Activated T-helper 1 cell treated with anti-CD3 and anti-CD28 coated beads, Interleukin-2, amount 50 U/mL, for 16 hours (primary cell): ENCODE data around the gene PAK5.

Experiments used
- DNase-seq, 2 donors: peaks; one replicate each; pipeline ENCODE4 v3.0.0-alpha.2; 2020; ENCODE audit warnings: low read depth in 1 of 2, low spot score in 1 of 2

PAK5 gene

GRCh38 chr20:9581509-9581908 lies 257.4 kb downstream of the PAK5 start:
- no peak for DNase-seq

GRCh38 chr20:9578594-9578993 lies 260.3 kb downstream of the PAK5 start:
- no peak for DNase-seq

GRCh38 chr20:9577397-9577796 lies 261.5 kb downstream of the PAK5 start:
- no peak for DNase-seq

DNA sequence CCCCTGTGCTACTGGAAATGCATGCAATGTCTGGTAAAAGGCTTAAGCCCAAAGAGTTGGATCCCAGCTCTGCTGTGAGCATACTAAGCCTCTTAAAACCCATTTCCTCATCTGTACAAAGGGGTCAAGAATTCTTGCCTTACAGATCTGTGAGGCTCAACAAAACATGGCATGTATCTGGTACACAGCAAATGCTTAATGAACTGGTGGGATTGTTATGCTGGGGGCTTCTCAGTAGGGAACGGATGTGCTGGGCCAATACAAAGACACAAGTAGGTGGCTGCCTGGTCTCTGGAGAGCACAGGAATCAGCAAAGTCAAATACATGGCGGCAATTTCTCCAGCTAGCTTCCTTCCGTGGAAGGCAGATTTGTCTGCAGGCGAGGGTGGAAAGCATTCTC lies 262.2 kb downstream of the PAK5 start:
- no peak for DNase-seq

DNA sequence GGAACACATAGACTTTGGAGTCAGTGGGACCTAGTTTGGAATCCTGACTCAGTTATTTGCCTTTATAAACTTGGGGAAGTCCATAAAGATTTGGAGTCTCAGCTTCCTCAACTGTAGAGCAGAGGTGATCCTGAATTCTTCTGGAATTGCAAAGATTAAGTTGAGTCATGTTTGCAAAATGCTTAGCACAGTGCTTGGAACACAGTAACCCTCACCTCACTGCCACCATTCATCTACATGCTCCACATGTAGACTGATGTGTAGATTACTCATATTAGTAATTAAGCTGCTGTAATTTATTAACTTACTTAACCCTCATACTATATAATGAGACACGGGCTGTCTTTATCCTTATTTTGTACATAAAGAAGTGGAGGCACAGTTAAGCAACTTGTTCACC lies 263.0 kb downstream of the PAK5 start:
- no peak for DNase-seq

- DNase-seq: no peak
These were observed 264.1 kb downstream of the PAK5 start for GRCh38 chr20:9574776-9575175.

DNA sequence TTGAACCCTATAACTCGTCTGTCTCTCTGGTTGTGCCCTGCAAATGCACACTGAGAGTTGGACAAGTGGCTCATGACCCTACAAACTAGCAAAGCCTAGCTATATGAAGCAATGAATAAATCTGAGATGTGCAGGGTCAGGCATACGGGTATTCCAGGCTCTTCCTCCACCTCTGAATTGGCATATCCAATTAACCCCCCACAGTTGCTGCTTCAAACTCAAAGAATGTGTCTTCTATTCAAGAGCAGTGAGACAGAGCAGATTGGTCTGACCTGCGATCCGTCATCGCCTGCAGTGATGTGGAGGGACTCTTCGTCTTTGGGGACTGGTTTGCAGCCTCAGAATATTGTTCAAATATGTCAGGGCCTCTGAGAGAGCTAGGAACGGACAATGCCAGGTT lies 264.7 kb downstream of the PAK5 start:
- no peak for DNase-seq

- no peak for DNase-seq
These were observed 265.3 kb downstream of the PAK5 start for GRCh38 chr20:9573335-9574151.

GRCh38 chr20:9572670-9573069 lies 266.2 kb downstream of the PAK5 start:
- no peak for DNase-seq

DNA sequence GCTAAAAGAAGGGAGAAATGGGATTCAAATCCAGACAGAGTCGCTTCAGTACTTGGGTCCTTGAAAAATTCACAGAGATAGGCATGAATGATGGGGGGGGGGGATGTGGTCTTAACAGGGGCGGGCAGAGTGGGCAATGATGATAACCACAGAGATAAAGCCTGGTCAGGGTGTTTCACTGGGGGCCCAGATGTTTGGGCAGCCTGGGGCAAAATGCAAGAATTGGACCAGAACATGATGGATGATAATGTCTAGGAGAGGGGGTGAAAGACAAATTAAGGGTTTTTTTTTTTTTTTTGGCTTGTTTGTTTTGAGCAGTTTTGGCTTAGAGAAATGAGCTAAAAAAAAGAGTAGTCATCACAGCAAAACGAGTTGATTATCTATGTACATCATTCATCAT lies 267.1 kb downstream of the PAK5 start:
- no peak for DNase-seq

DNA sequence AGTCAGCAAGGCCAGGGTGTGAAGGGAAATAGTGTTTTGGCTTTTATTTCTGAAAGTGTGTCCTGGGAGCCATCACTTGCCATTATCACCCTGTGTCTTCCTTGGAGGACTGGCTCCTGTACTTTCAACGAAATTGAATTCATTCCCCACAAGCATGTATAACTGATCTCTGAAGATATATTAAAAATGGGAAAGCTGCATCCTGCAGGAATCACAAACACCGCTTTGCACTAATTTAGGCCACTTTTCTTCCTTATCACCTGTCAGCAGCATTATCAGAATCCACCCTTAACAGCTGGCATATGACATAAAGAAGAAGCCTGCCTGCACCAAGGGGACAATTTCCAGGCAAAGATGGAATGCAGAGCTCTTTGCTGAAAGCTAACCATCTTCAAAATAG lies 268.3 kb downstream of the PAK5 start:
- no peak for DNase-seq

- DNase-seq: no peak
These were observed 271.9 kb downstream of the PAK5 start for GRCh38 chr20:9566977-9567376.

- DNase-seq: no peak
These were observed 272.8 kb downstream of the PAK5 start for GRCh38 chr20:9565910-9566550.

DNA sequence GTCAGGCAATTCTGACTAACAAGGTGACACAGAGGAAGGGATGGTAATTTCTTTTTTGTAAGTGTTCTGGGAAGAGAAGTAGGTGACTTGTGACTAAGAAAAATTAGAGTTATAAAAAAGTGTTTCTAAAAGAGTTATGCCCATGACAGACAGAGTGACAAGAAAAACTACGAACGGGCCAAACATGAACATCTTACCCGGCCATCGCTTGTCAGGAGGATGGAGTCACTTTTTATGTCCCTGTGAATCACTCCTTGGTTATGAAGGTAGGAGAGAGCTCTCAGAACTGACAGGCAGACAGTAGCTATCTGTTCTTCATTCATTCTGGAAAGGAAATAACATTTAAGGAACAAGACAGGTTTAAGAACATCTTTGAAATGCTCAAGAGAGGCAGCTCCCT lies 281.5 kb downstream of the PAK5 start:
- DNase-seq: no peak

- no peak for DNase-seq
These were observed 283.1 kb downstream of the PAK5 start for GRCh38 chr20:9555781-9556180.

GRCh38 chr20:9551808-9552550 lies 286.9 kb downstream of the PAK5 start:
- DNase-seq: no peak

GRCh38 chr20:9550871-9551270 lies 288.0 kb downstream of the PAK5 start:
- DNase-seq: no peak

- no peak for DNase-seq
These were observed 288.6 kb downstream of the PAK5 start for GRCh38 chr20:9550283-9550682.

- DNase-seq: no peak
These were observed 295.7 kb downstream of the PAK5 start for GRCh38 chr20:9543214-9543613.

GRCh38 chr20:9535449-9535848 lies 303.4 kb downstream of the PAK5 start:
- no peak for DNase-seq

GRCh38 chr20:9534025-9534424 lies 304.9 kb downstream of the PAK5 start:
- no peak for DNase-seq
